HepG2 (cell line): ENCODE results near the gene TM4SF4. TPM values are rescaled to one million over a fixed set of nuclear protein-coding genes. Genes with fewer than 3 reads are reported as not detected.

ENCODE experiments used
- ATAC-seq: fragments of 200-7000 bp; cut with Tn5 transposase; 3 replicates; pipeline ENCODE4 v1.9.1; 2020; ENCODE audit warnings: mild to moderate bottlenecking, moderate library complexity
- BruUV-seq: library from RNA; stranded (reverse); fragments of 400-500 nt; replicated peaks from 2 replicates; lab custom pipeline; 2021; lab: Mats Ljungman, UMichigan
- CTCF ChIA-PET: fragments of 300-600 bp; formaldehyde crosslinking; extraction: SDS; loops from one replicate; lab custom pipeline; 2021; ENCODE audit warnings: low total read pairs, inconsistent platforms, low intra/inter-chr PET ratio; lab: Yijun Ruan, JAX
- POLR2A ChIA-PET: fragments of 350-600 bp; sonication (Branson Sonifier 250); formaldehyde crosslinking; loops from one replicate; lab custom pipeline; 2020; ENCODE audit warnings: antibody characterized with exemption, inconsistent platforms; lab: Yijun Ruan, JAX
- DNase-seq: peaks from one replicate; pipeline ENCODE4 v3.0.0-alpha.2; 2015; ENCODE audit warnings: low spot score
- FAIRE-seq: peaks from 3 replicates; lab custom pipeline; 2011; peaks lifted over from hg19 to GRCh38; lab: Jason Lieb, UNC
- H2AFZ ChIP-seq: one replicate; pipeline ENCODE4 v1.6.1; 2011; ENCODE audit warnings: low read length, inconsistent platforms
- H3K27ac ChIP-seq: fragments of 300-600 bp; 3 replicates; pipeline ENCODE4 v1.8.0; 2011; ENCODE audit warnings: mixed run types, mild to moderate bottlenecking, mixed read lengths, low read length, inconsistent platforms; ENCODE audit not compliant: insufficient read depth; ENCODE audit errors: extremely low read length
- H3K27me3 ChIP-seq, 2 experiments: fragments of 200-600 bp in 1 of 2; 2 replicates in 1 of 2; 3 replicates in 1 of 2; pipeline versions ENCODE4 v1.6.0 to v1.8.0; 2011; ENCODE audit warnings: low read length in 2 of 2, mild to moderate bottlenecking in 2 of 2, moderate library complexity in 2 of 2, inconsistent platforms in 1 of 2; ENCODE audit not compliant: insufficient read depth in 2 of 2, control insufficient read depth in 1 of 2
- H3K36me3 ChIP-seq, 2 experiments: fragments of 200-600 bp in 1 of 2; replicated peaks in 1 of 2; 2 replicates in 1 of 2; 3 replicates in 1 of 2; pipeline versions ENCODE4 v1.5.1 to v1.8.0; 2011; ENCODE audit warnings: low read length in 2 of 2, inconsistent platforms in 1 of 2; ENCODE audit not compliant: insufficient read depth in 2 of 2, control insufficient read depth in 1 of 2
- H3K4me1 ChIP-seq: 2 replicates; pipeline ENCODE4 v1.5.1; 2012; ENCODE audit warnings: low read length, inconsistent platforms; ENCODE audit not compliant: insufficient read depth
- H3K4me2 ChIP-seq: 2 replicates; pipeline ENCODE4 v1.6.0; 2011; ENCODE audit warnings: low read depth, low read length, inconsistent platforms
- H3K4me3 ChIP-seq, 3 experiments: fragments of 200-600 bp in 1 of 3; sonication (generic), shearing (Covaris generic) in 1 of 3; replicated peaks in 1 of 3; 2 replicates each; pipeline ENCODE4 v1.5.1; 2011 to 2016; ENCODE audit warnings: low read length in 3 of 3, inconsistent platforms in 2 of 3, low read depth in 2 of 3, mild to moderate bottlenecking in 2 of 3, control low read depth in 1 of 3, mixed read lengths in 1 of 3; ENCODE audit not compliant: insufficient read depth in 1 of 3
- H3K79me2 ChIP-seq: one replicate; pipeline ENCODE4 v1.6.1; 2011; ENCODE audit warnings: low read length, inconsistent platforms; ENCODE audit not compliant: insufficient read depth
- H3K9ac ChIP-seq: 2 replicates; pipeline ENCODE4 v1.6.0; 2011; ENCODE audit warnings: mild to moderate bottlenecking, low read depth, low read length, inconsistent platforms; ENCODE audit not compliant: insufficient read depth
- H3K9me3 ChIP-seq: 2 replicates; pipeline ENCODE4 v1.5.1; 2012; ENCODE audit warnings: mild to moderate bottlenecking, low read length
- H4K20me1 ChIP-seq: 2 replicates; pipeline ENCODE4 v1.6.0; 2011; ENCODE audit warnings: inconsistent platforms, mild to moderate bottlenecking, low read length, moderate library complexity; ENCODE audit not compliant: insufficient read depth
- ARHGAP35 ChIP-seq: sonication (generic); formaldehyde crosslinking; IDR thresholded peaks from 2 replicates; pipeline ENCODE4 v1.9.0; 2022; ENCODE audit warnings: mild to moderate bottlenecking, inconsistent platforms, moderate library complexity, missing genetic modification reagents, borderline replicate concordance
- FOXK1 ChIP-seq: sonication (generic); formaldehyde crosslinking; IDR thresholded peaks from 2 replicates; pipeline ENCODE4 v1.4.0; 2020; ENCODE audit warnings: low read depth, missing genetic modification reagents, borderline replicate concordance
- HES4 ChIP-seq: sonication (generic); formaldehyde crosslinking; IDR thresholded peaks from 2 replicates; pipeline ENCODE4 v1.9.0; 2021; ENCODE audit warnings: mild to moderate bottlenecking, missing genetic modification reagents, borderline replicate concordance
- KLF9 ChIP-seq: IDR thresholded peaks from 2 replicates; pipeline ENCODE4 v1.6.1; 2016; ENCODE audit warnings: low read depth
- NFYB ChIP-seq: sonication (generic); formaldehyde crosslinking; IDR thresholded peaks from 2 replicates; pipeline ENCODE4 v1.4.0; 2020; ENCODE audit warnings: missing genetic modification reagents
- SMARCE1 ChIP-seq: fragments of 450-650 bp; IDR thresholded peaks from 2 replicates; pipeline ENCODE4 v1.6.1; 2017; ENCODE audit warnings: borderline replicate concordance
- TBX2 ChIP-seq: sonication (generic); formaldehyde crosslinking; IDR thresholded peaks from 2 replicates; pipeline ENCODE4 v1.5.0; 2020; ENCODE audit warnings: missing genetic modification reagents, mild to moderate bottlenecking, borderline replicate concordance
- ZNF121 ChIP-seq: sonication (generic); formaldehyde crosslinking; IDR thresholded peaks from 2 replicates; pipeline ENCODE4 v1.5.0; 2020; ENCODE audit warnings: mild to moderate bottlenecking, missing genetic modification reagents
- ZNF138 ChIP-seq: sonication (generic); formaldehyde crosslinking; IDR thresholded peaks from 2 replicates; pipeline ENCODE4 v1.5.0; 2020; ENCODE audit warnings: mild to moderate bottlenecking, low read depth, missing genetic modification reagents
- ZNF143 ChIP-seq: sonication (generic); formaldehyde crosslinking; IDR thresholded peaks from 2 replicates; pipeline ENCODE4 v1.4.0; 2020; ENCODE audit warnings: missing genetic modification reagents
- WGBS: methylation state at CpG from one replicate; pipeline ENCODE4 v1.1.6; 2017; ENCODE audit warnings: low lambda C conversion rate; 5-methylcytosine and 5-hydroxymethylcytosine counted together
- in situ Hi-C: cut with HindIII; loops from 2 replicates; pipeline ENCODE4 v1.10.0; 2017; ENCODE audit warnings: low pct_unique_long_range_greater_than_20kb; ENCODE audit not compliant: extremely low pct_ligation_motif_present
- intact Hi-C: fragments of 100-400 bp; cut with micrococcal nuclease; formaldehyde crosslinking; loops from one replicate; pipeline ENCODE4 v1.10.0; 2022; ENCODE audit not compliant: unreplicated experiment
- polyA plus RNA-seq, 8 experiments: library from polyadenylated mRNA; depleted of rRNA in 3 of 8; stranded (reverse) in 7 of 8; unstranded in 1 of 8; fragments of >200 nt; fragmentation: Illumina TruSeq in 4 of 8; extraction: Trizol in 4 of 8; gene quantifications; 2 replicates each; pipeline versions ENCODE4 v1.2.1 to v1.2.3, GENCODE V29; 2011 to 2016; ENCODE audit warnings: low read depth in 4 of 8, missing spikeins in 1 of 8, mixed read lengths in 1 of 8; ENCODE audit not compliant: insufficient read depth in 1 of 8
- total RNA-seq, 5 experiments: library from RNA; depleted of rRNA; stranded (reverse); fragments of >200 nt; fragmentation: Illumina TruSeq; extraction: Trizol; gene quantifications; 2 replicates each; pipeline ENCODE4 v1.2.3, GENCODE V29; 2016; ENCODE audit warnings: low read depth in 1 of 5
- TF ChIP-seq, protein P1 (sequence below): sonication (generic); formaldehyde crosslinking; IDR thresholded peaks from 2 replicates; pipeline ENCODE4 v1.4.0; 2020; ENCODE audit warnings: missing genetic modification reagents, mild to moderate bottlenecking, borderline replicate concordance
- TF ChIP-seq, protein P2 (sequence below): sonication (generic); formaldehyde crosslinking; IDR thresholded peaks from 2 replicates; pipeline ENCODE4 v1.5.1; 2020; ENCODE audit warnings: missing genetic modification reagents, mild to moderate bottlenecking, borderline replicate concordance
- TF ChIP-seq, protein P3 (sequence below): sonication (generic); formaldehyde crosslinking; IDR thresholded peaks from 2 replicates; pipeline ENCODE4 v1.5.0; 2020; ENCODE audit warnings: missing genetic modification reagents
- TF ChIP-seq, protein P4 (sequence below): sonication (generic); formaldehyde crosslinking; IDR thresholded peaks from 2 replicates; pipeline ENCODE4 v1.8.1; 2023; ENCODE audit warnings: missing genetic modification reagents, inconsistent platforms, borderline replicate concordance

The TM4SF4 gene
- total and polyA plus RNA-seq, 2 of the 13 experiments (the other 11 are each of a cell fraction or from before 2014, with no cell fraction given) = 0.63 to 0.95 TPM

DNA sequence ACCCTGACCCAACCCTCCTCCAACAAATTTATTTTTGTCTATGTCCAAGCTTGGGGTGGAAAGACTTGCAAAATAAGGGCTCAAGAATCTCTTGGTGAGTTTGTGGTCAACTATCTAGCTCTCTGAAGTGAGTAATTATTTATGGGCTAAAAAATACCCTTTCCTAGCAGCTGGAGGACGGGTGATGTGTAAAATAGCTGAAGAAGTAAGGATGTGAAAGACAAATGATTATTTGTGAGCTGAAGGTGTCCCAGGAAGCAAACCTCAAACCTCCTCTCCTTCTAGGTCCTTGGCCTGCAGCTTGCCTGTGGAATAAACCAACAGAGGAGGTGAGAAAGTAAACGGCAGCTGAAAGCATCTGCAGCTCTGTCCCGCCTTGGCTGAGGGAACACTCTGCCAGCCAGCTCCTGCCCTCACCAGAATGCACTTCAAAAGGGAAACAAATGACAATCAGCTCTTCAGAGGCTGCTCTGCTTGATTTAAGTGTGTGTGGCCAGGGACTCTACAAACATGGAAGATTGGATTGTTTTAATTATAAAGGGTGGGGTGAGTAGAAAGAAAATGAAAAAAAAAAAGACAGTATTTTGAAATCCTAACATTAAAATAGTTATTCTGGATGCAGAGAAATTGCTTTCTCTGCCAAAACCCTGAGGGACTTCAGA lies 60.3 kb downstream of the TM4SF4 start (continued):
- TF ChIP-seq, protein P1, sequence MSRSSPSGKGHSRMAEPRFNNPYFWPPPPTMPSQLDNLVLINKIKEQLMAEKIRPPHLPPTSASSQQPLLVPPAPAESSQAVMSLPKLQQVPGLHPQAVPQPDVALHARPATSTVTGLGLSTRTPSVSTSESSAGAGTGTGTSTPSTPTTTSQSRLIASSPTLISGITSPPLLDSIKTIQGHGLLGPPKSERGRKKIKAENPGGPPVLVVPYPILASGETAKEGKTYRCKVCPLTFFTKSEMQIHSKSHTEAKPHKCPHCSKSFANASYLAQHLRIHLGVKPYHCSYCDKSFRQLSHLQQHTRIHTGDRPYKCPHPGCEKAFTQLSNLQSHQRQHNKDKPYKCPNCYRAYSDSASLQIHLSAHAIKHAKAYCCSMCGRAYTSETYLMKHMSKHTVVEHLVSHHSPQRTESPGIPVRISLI (CRISPR knock-in tag) = no peak
- peak; percentile 79 for TF ChIP-seq ZNF121
- no peak for TF ChIP-seq SMARCE1
- no peak for TF ChIP-seq ZNF143 (CRISPR knock-in tag)
- peak; percentile 53; the same call in 1 of the 2 replicates for TF ChIP-seq TBX2
- TF ChIP-seq, protein P2, sequence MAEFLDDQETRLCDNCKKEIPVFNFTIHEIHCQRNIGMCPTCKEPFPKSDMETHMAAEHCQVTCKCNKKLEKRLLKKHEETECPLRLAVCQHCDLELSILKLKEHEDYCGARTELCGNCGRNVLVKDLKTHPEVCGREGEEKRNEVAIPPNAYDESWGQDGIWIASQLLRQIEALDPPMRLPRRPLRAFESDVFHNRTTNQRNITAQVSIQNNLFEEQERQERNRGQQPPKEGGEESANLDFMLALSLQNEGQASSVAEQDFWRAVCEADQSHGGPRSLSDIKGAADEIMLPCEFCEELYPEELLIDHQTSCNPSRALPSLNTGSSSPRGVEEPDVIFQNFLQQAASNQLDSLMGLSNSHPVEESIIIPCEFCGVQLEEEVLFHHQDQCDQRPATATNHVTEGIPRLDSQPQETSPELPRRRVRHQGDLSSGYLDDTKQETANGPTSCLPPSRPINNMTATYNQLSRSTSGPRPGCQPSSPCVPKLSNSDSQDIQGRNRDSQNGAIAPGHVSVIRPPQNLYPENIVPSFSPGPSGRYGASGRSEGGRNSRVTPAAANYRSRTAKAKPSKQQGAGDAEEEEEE (CRISPR knock-in tag) = no peak
- no peak for TF ChIP-seq ARHGAP35 (CRISPR knock-in tag)

DNA sequence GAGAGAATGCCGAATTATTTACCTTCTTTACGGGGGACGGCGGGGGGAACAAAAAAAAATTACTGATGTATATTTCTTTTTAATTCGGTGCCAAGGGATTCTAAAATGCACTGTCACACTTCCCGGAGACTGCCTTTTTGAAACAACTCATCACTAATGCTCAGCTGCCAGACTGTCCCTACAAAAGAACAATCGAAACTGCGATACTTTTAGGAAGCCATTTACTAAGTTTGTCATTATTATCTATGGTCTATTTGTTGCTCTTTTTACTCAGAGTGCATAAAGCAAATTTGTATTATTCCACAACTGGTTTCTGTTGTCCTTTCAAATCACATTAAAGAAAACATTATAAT lies 60.8 kb downstream of the TM4SF4 start:
- Histone ChIP-seq H3K27ac (peak overlapping the region; percentile 30), H3K36me3 (peaks cover 15 to 69% of the 10 kb centered on the region in 2 experiments), H3K4me2 (no peak overlapping the region), H3K79me2 (peaks cover 42% of the 10 kb centered on the region), H3K4me1 (peaks cover 37% of the 10 kb centered on the region), H3K4me3 (no peak overlapping the region), H3K9ac (no peak overlapping the region), H2AFZ (no peak overlapping the region), H3K27me3 (no peaks in the 10 kb centered on the region), H4K20me1 (peaks cover 56% of the 10 kb centered on the region), H3K9me3 (no peaks in the 10 kb centered on the region)
- intact Hi-C loops = no loop called here
- ChIA-PET POLR2A (no interaction called here), CTCF (no interaction called here)
- DNase-seq (no peak), ATAC-seq (no peak), FAIRE-seq (no peak)
- WGBS = 94% methylated on average over 8 of the region's 8 CpGs
- in situ Hi-C loops = no loop called here
- BruUV-seq = no TSS peak
- TF ChIP-seq HES4 (no peak), ZNF138 (no peak), KLF9 (CRISPR knock-in tag) (no peak), FOXK1 (CRISPR knock-in tag) (no peak), NFYB (CRISPR knock-in tag) (no peak)
- TF ChIP-seq, protein P3, sequence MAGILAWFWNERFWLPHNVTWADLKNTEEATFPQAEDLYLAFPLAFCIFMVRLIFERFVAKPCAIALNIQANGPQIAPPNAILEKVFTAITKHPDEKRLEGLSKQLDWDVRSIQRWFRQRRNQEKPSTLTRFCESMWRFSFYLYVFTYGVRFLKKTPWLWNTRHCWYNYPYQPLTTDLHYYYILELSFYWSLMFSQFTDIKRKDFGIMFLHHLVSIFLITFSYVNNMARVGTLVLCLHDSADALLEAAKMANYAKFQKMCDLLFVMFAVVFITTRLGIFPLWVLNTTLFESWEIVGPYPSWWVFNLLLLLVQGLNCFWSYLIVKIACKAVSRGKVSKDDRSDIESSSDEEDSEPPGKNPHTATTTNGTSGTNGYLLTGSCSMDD = no peak
- TF ChIP-seq, protein P4, sequence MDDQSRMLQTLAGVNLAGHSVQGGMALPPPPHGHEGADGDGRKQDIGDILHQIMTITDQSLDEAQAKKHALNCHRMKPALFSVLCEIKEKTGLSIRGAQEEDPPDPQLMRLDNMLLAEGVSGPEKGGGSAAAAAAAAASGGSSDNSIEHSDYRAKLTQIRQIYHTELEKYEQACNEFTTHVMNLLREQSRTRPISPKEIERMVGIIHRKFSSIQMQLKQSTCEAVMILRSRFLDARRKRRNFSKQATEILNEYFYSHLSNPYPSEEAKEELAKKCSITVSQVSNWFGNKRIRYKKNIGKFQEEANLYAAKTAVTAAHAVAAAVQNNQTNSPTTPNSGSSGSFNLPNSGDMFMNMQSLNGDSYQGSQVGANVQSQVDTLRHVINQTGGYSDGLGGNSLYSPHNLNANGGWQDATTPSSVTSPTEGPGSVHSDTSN (CRISPR knock-in tag) = no peak
